Sigmoid colon (tissue), 7 donors: Measurements from ENCODE around the gene WDR1. TPM values are rescaled to one million over a fixed set of nuclear protein-coding genes. Genes with fewer than 3 reads are reported as not detected.

Experiments used
- DNase-seq: peaks from one replicate; pipeline ENCODE4 v3.0.0-alpha.2; 2019
- H3K27ac ChIP-seq, 4 donors: fragments of 200-600 bp; sonication (generic); one replicate each; pipeline ENCODE4 v1.5.1; 2016 to 2019; ENCODE audit warnings: mild to moderate bottlenecking in 1 of 4
- H3K27me3 ChIP-seq, 3 donors: fragments of 200-600 bp; sonication (generic); one replicate each; pipeline ENCODE4 v1.5.1; 2019; ENCODE audit warnings: mild to moderate bottlenecking in 1 of 3
- H3K36me3 ChIP-seq, 4 donors: fragments of 200-600 bp; sonication (generic); one replicate each; pipeline ENCODE4 v1.5.1; 2016 to 2019
- H3K4me1 ChIP-seq, 4 donors: fragments of 200-600 bp; sonication (generic); one replicate each; pipeline ENCODE4 v1.5.1; 2017 to 2019
- H3K4me3 ChIP-seq, 4 donors: fragments of 200-600 bp; sonication (generic); one replicate each; pipeline ENCODE4 v1.5.1; 2017 to 2019; ENCODE audit warnings: mild to moderate bottlenecking in 2 of 4, moderate library complexity in 1 of 4
- H3K9me3 ChIP-seq, 4 donors: fragments of 200-600 bp in 3 of 4; sonication (generic) in 3 of 4; one replicate each; pipeline versions ENCODE4 v1.5.1 to v1.6.1; 2013 to 2019
- CTCF ChIP-seq, 4 experiments: fragments of 450-650 bp in 3 of 4; fragments of 200-600 bp in 1 of 4; IDR thresholded peaks; one replicate each; pipeline ENCODE4 v1.5.1; 2016 to 2019; ENCODE audit warnings: antibody characterized with exemption in 4 of 4, mild to moderate bottlenecking in 3 of 4, moderate library complexity in 2 of 4
- EP300 ChIP-seq, 4 donors: sonication (generic); formaldehyde crosslinking; IDR thresholded peaks; one replicate each; pipeline ENCODE4 v1.6.1; 2017; ENCODE audit warnings: antibody characterized with exemption in 4 of 4
- POLR2A ChIP-seq, 2 donors: fragments of 450-650 bp; IDR thresholded peaks; one replicate each; pipeline ENCODE4 v1.6.1; 2016; ENCODE audit warnings: antibody characterized with exemption in 2 of 2, mild to moderate bottlenecking in 2 of 2, moderate library complexity in 2 of 2
- POLR2AphosphoS5 ChIP-seq, 4 donors: sonication (generic); formaldehyde crosslinking; IDR thresholded peaks; one replicate each; pipeline ENCODE4 v1.6.1; 2017; ENCODE audit warnings: antibody characterized with exemption in 4 of 4
- WGBS, 2 donors: extraction: QIAGEN DNeasy Blood & Tissue Kit; methylation state at CpG; one replicate each; pipeline ENCODE4 v1.1.7; 2013; 5-methylcytosine and 5-hydroxymethylcytosine counted together
- intact Hi-C: fragments of 100-400 bp; cut with DNase I; formaldehyde crosslinking; loops from one replicate; pipeline ENCODE4 v1.15.1; 2023
- polyA plus RNA-seq, 3 donors: library from polyadenylated mRNA; stranded (reverse); fragments of 200-250 nt; gene quantifications; one replicate each; pipeline ENCODE4 v1.2.3, GENCODE V29; 2013
- total RNA-seq, 4 donors: library from RNA; depleted of rRNA; stranded (reverse); fragments of >200 nt; gene quantifications; one replicate each; pipeline ENCODE4 v1.1.0, GENCODE V29; 2016
- donor health status: healthy with polysubstance abuse.
- donor health status: Bipolar disorder and iron deficiency.
- donor health status: healthy.

Gene WDR1
- total and polyA plus RNA-seq, 7 donors, result 171 to 267 (median 240) TPM

- H3K4me1 ChIP-seq, result peaks cover 0 to 35% (median 29%) of the 10 kb centered on the region in 4 donors
- 81 to 88% methylated on average over 7 of the region's 7 CpGs for WGBS, 2 donors
- TF ChIP-seq POLR2AphosphoS5 (IDR thresholded peaks at IDR 0.05), result no peak
- intact Hi-C loops, result loop anchor here (2.0 to 5.0 kb wide), 2 partner anchors 37 to 53 kb away; no protein-coding TSS in a partner anchor
- H3K27ac ChIP-seq, result peak overlapping the region; percentile 90 to 98 (median 96)
- no peak overlapping the region for H3K4me3 ChIP-seq
- peaks cover 0 to 6% (median 4%) of the 10 kb centered on the region in 4 donors for H3K36me3 ChIP-seq
- no peaks in the 10 kb centered on the region for H3K9me3 ChIP-seq
- DNase-seq, result no peak
- H3K27me3 ChIP-seq, result no peaks in the 10 kb centered on the region
These were observed 3.2 kb upstream of the WDR1 start for GRCh38 chr4:10119773-10120172.

GRCh38 chr4:10119278-10119677, 2.7 kb upstream of the WDR1 start:
- H3K4me1 ChIP-seq, result peaks cover 0 to 40% (median 34%) of the 10 kb centered on the region in 4 donors
- TF ChIP-seq POLR2AphosphoS5 (IDR thresholded peaks at IDR 0.05) (no peak), CTCF (IDR thresholded peaks at IDR 0.05) (no peak)
- H3K9me3 ChIP-seq, result no peaks in the 10 kb centered on the region
- H3K4me3 ChIP-seq, result no peak overlapping the region
- DNase-seq, result no peak
- intact Hi-C loops, result loop anchor here (2.0 to 5.0 kb wide), 2 partner anchors 38 to 53 kb away; no protein-coding TSS in a partner anchor
- 80 to 82% methylated on average over 8 of the region's 8 CpGs for WGBS, 2 donors
- H3K27ac ChIP-seq, result peak overlapping the region; percentile 90 to 98 (median 96)
- H3K27me3 ChIP-seq, result no peaks in the 10 kb centered on the region
- peaks cover 0 to 11% (median 8%) of the 10 kb centered on the region in 4 donors for H3K36me3 ChIP-seq

GRCh38 chr4:10118048-10119004, 1.7 kb upstream of the WDR1 start:
- Histone ChIP-seq H3K9me3 (no peaks in the 10 kb centered on the region), H3K27ac (peak overlapping the region; percentile 90 to 98 (median 96)), H3K4me3 (peak overlapping the region in 3 of 4 donors; percentile 82 to 94 (median 91)), H3K27me3 (no peaks in the 10 kb centered on the region), H3K4me1 (peaks cover 0 to 50% (median 43%) of the 10 kb centered on the region in 4 donors), H3K36me3 (peaks cover 6 to 18% (median 14%) of the 10 kb centered on the region in 4 donors)
- intact Hi-C loops, result loop anchor here (2.0 to 5.0 kb wide), 2 partner anchors 38 to 54 kb away; no protein-coding TSS in a partner anchor
- WGBS, 2 donors, result 64 to 78% methylated on average over 21 of the region's 21 CpGs
- TF ChIP-seq POLR2AphosphoS5 (IDR thresholded peaks at IDR 0.05) (no peak), CTCF (IDR thresholded peaks at IDR 0.05) (no peak)
- no peak for DNase-seq

GRCh38 chr4:10117359-10118047, 904 bp upstream of the WDR1 start:
- Histone ChIP-seq H3K4me1 (peaks cover 0 to 58% (median 51%) of the 10 kb centered on the region in 4 donors), H3K36me3 (peaks cover 13 to 26% (median 21%) of the 10 kb centered on the region in 4 donors), H3K9me3 (no peaks in the 10 kb centered on the region), H3K4me3 (peak overlapping the region; percentile 65 to 94 (median 86)), H3K27ac (peak overlapping the region; percentile 90 to 98 (median 96)), H3K27me3 (no peaks in the 10 kb centered on the region)
- 6 to 7% methylated on average over 17 of the region's 17 CpGs for WGBS, 2 donors
- intact Hi-C loops, result loop anchor here (1.0 to 5.0 kb wide), 3 partner anchors 39 to 98 kb away; no protein-coding TSS in a partner anchor
- peak; percentile 73 for DNase-seq
- no peak for TF ChIP-seq POLR2A (IDR thresholded peaks at IDR 0.05)
- TF ChIP-seq POLR2AphosphoS5 (IDR thresholded peaks at IDR 0.05), result no peak
- no peak for TF ChIP-seq EP300 (IDR thresholded peaks at IDR 0.05)
- TF ChIP-seq CTCF (IDR thresholded peaks at IDR 0.05), result no peak
